Kidney (tissue), 14 donors: ENCODE measurements around the gene CYP19A1. TPM values are rescaled to one million over a fixed set of nuclear protein-coding genes. Genes with fewer than 3 reads are reported as not detected.

Experiments used
- DNase-seq, 5 donors: peaks; one replicate each; pipeline ENCODE4 v3.0.0-alpha.2; 2013 to 2020
- FAIRE-seq: peaks from 2 replicates; lab custom pipeline; 2012; peaks lifted over from hg19 to GRCh38; lab: Jason Lieb, UNC
- H3K27ac ChIP-seq, 2 donors: one replicate each; pipeline ENCODE4 v1.7.0; 2013; ENCODE audit warnings: low read depth in 2 of 2, low read length in 2 of 2, inconsistent platforms in 1 of 2
- H3K27me3 ChIP-seq: one replicate; pipeline ENCODE4 v1.7.1; 2013; ENCODE audit warnings: low read length, inconsistent platforms; ENCODE audit not compliant: control insufficient read depth, insufficient read depth
- H3K36me3 ChIP-seq, 3 donors: one replicate each; pipeline versions ENCODE4 v1.7.0 to v1.7.1; 2013; ENCODE audit warnings: low read length in 3 of 3, control low read depth in 1 of 3, inconsistent platforms in 1 of 3; ENCODE audit not compliant: insufficient read depth in 3 of 3, control insufficient read depth in 2 of 3
- H3K4me1 ChIP-seq, 3 donors: one replicate each; pipeline versions ENCODE4 v1.7.0 to v1.7.1; 2013; ENCODE audit warnings: low read length in 3 of 3, inconsistent platforms in 1 of 3, low read depth in 1 of 3; ENCODE audit not compliant: control insufficient read depth in 2 of 3, insufficient read depth in 2 of 3
- H3K4me3 ChIP-seq, 3 donors: one replicate each; pipeline versions ENCODE4 v1.7.0 to v1.8.1; 2013; ENCODE audit warnings: low read length in 3 of 3, control low read depth in 1 of 3, inconsistent platforms in 1 of 3
- H3K9ac ChIP-seq, 3 donors: one replicate each; pipeline versions ENCODE4 v1.7.0 to v1.7.1; 2013; ENCODE audit warnings: low read length in 3 of 3, control low read depth in 1 of 3, inconsistent platforms in 1 of 3
- H3K9me3 ChIP-seq, 3 donors: one replicate each; pipeline versions ENCODE4 v1.7.0 to v1.7.1; 2013; ENCODE audit warnings: low read length in 3 of 3, control low read depth in 1 of 3, inconsistent platforms in 1 of 3; ENCODE audit not compliant: control insufficient read depth in 2 of 3, insufficient read depth in 1 of 3
- intact Hi-C: fragments of 100-400 bp; cut with DNase I; formaldehyde crosslinking; loops from one replicate; pipeline ENCODE4 v1.11.1; 2022
- polyA plus RNA-seq: library from polyadenylated mRNA; stranded (reverse); fragments of 350-450 nt; fragmentation: Illumina TruSeq; extraction: RNeasy Lipid Tissue Mini Kit (QIAGEN cat#74804); gene quantifications from one replicate; pipeline ENCODE4 v1.2.3, GENCODE V29; 2014; ENCODE audit warnings: low read depth, low replicate concordance; ENCODE audit not compliant: insufficient read depth
- total RNA-seq: library from RNA; stranded (reverse); fragmentation: NEBNext Ultra II Directional; extraction: Animal tissue kit (Norgen Biotek cat#: 25700); gene quantifications from one replicate; pipeline ENCODE4 v1.2.1, GENCODE V29; 2021
- TF ChIP-seq, protein P1 (sequence below): IDR thresholded peaks from 3 replicates; pipeline ENCODE4 v1.5.1; 2012; ENCODE audit warnings: mild to moderate bottlenecking, moderate library complexity, borderline replicate concordance; ENCODE audit not compliant: insufficient read depth; ENCODE audit errors: extremely low read depth
- donor health status: control.
- donor health status: control.
- donor health status: control.
- donor health status: control.
- donor health status: control.
- donor health status: DM: yes; HTN: yes; CAD: no.
- donor health status: Normal renal cell carcinoma (clear cell type).

The CYP19A1 gene
- total and polyA plus RNA-seq, 2 donors from 2014 or later, result 0.50 TPM; not detected in 1

DNA sequence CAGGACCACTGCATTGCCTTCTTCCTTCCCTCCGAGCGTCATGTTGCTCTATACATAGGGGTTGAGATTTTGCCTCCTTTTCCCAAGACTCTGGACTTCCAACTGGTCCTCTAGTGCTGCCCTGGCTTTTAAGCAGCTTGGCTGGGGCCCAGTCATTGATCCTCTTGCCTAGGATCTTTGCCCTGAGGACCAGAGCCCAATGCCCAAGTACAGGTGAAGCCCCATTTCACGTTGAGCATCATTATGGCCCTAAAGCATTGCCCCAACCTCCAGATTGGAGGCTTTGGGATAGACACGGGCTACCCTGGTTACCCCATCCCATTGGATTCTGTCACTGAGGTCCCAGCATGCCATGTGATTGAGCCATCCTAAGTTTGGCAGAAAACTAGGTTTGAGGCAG lies 47.7 kb downstream of the CYP19A1 start:
- no peaks in the 10 kb centered on the region for H3K27me3 ChIP-seq
- DNase-seq (no peak), FAIRE-seq (no peak)
- H3K4me3 ChIP-seq, result no peak overlapping the region
- no peak overlapping the region for H3K9ac ChIP-seq
- intact Hi-C loops, result no loop called here
- H3K4me1 ChIP-seq, result no peaks in the 10 kb centered on the region
- H3K9me3 ChIP-seq, result no peaks in the 10 kb centered on the region
- TF ChIP-seq, protein P1, sequence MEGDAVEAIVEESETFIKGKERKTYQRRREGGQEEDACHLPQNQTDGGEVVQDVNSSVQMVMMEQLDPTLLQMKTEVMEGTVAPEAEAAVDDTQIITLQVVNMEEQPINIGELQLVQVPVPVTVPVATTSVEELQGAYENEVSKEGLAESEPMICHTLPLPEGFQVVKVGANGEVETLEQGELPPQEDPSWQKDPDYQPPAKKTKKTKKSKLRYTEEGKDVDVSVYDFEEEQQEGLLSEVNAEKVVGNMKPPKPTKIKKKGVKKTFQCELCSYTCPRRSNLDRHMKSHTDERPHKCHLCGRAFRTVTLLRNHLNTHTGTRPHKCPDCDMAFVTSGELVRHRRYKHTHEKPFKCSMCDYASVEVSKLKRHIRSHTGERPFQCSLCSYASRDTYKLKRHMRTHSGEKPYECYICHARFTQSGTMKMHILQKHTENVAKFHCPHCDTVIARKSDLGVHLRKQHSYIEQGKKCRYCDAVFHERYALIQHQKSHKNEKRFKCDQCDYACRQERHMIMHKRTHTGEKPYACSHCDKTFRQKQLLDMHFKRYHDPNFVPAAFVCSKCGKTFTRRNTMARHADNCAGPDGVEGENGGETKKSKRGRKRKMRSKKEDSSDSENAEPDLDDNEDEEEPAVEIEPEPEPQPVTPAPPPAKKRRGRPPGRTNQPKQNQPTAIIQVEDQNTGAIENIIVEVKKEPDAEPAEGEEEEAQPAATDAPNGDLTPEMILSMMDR, result no peak
- H3K36me3 ChIP-seq, result no peaks in the 10 kb centered on the region
- no peak overlapping the region for H3K27ac ChIP-seq

DNA sequence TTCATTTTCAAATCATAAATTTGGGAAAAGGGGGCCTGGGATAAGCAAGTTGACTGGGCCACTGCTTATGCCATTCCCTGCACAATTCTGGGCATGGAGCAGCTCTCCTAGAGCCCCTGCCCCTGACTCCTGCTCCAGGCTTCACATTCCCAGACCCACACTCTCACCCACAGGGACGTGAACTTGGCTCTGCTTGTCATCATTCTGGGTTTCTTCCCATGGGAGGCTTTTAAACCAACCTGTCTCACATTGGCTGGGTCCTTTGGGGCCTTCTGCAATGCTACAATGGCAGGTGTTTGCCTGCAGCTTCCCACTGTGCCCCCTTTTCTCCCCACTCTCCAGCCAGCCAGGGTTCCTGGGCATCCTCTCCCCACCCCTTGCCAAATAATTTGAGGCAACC lies 49.1 kb downstream of the CYP19A1 start:
- H3K27me3 ChIP-seq, result no peaks in the 10 kb centered on the region
- TF ChIP-seq, protein P1, result no peak
- DNase-seq, result no peak
- H3K9ac ChIP-seq, result no peak overlapping the region
- H3K9me3 ChIP-seq, result no peaks in the 10 kb centered on the region
- no peak overlapping the region for H3K27ac ChIP-seq
- no peak for FAIRE-seq
- intact Hi-C loops, result no loop called here
- H3K36me3 ChIP-seq, result no peaks in the 10 kb centered on the region
- H3K4me1 ChIP-seq, result no peaks in the 10 kb centered on the region
- no peak overlapping the region for H3K4me3 ChIP-seq

DNA sequence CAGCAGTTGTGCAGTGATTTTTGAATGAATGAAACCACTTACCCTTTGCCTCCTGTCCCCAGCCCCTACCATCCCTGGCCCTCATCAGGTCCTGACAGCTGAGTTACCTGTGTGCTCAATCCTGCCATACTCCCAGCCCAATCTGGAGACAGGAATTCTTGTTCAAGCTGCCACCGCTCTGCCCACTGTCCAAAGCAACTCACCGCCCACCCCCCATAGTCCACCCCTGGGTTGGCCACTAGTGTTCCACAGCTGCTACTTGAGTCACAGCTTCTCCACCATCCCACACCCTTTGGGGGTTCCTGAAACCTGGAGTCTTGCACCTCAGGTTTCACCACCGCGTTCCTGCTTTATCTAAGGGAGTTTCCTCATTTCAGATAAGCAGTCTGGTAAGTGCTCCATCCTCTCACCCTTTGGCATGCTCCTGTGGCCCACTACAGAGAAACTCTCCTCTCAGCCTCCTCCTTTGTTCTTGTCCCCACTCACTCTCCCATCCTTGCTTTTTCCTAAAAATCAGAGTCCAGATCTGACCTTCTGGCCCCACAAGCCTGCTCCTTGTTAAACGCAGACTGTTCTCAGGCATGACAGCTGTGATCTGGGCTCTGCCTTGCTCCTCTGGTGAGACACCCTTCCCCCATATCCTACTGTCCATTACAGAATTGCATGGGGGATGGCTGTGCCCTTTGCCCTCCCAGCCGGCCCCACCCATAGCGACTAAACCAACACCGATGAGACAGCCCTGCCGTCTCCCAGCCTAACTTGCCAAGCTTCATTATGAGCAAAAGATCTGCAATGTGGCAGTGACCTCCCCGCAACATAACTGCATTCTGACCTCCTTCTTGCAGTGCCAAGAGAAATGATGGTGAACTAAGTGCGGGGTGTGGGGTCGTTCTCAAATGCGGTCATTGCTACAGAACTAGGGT lies 50.0 kb downstream of the CYP19A1 start:
- intact Hi-C loops, result no loop called here
- DNase-seq (no peak), FAIRE-seq (no peak)
- no peaks in the 10 kb centered on the region for H3K4me1 ChIP-seq
- TF ChIP-seq, protein P1, result no peak
- H3K36me3 ChIP-seq, result no peaks in the 10 kb centered on the region
- no peaks in the 10 kb centered on the region for H3K27me3 ChIP-seq
- no peaks in the 10 kb centered on the region for H3K9me3 ChIP-seq
- H3K4me3 ChIP-seq, result no peak overlapping the region
- no peak overlapping the region for H3K27ac ChIP-seq
- no peak overlapping the region for H3K9ac ChIP-seq
